ENCODE results near the gene SLC25A21.

SLC25A21 gene

DNA sequence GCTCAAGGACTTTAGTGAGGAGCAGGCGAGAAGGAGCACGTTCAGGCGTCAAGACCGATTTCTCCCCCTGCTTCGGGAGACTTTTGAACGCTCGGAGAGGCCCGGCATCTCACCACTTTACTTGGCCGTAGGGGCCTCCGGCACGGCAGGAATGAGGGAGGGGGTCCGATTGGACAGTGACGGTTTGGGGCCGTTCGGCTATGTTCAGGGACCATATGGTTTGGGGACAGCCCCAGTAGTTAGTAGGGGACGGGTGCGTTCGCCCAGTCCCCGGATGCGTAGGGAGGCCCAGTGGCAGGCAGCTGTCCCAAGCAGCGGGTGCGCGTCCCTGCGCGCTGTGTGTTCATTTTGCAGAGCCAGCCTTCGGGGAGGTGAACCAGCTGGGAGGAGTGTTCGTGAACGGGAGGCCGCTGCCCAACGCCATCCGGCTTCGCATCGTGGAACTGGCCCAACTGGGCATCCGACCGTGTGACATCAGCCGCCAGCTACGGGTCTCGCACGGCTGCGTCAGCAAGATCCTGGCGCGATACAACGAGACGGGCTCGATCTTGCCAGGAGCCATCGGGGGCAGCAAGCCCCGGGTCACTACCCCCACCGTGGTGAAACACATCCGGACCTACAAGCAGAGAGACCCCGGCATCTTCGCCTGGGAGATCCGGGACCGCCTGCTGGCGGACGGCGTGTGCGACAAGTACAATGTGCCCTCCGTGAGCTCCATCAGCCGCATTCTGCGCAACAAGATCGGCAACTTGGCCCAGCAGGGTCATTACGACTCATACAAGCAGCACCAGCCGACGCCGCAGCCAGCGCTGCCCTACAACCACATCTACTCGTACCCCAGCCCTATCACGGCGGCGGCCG lies 509.6 kb downstream of the SLC25A21 start:
- Histone ChIP-seq H3K27me3 (ENCODE audit: low read length) (no peaks in the 10 kb centered on the region), H3K36me3 (ENCODE audit: low read length) (no peaks in the 10 kb centered on the region), H3F3A (ENCODE audit: insufficient read depth) (no peaks in the 10 kb centered on the region), H3K9me2 (replicated peaks; ENCODE audit: insufficient read depth, low read length) (no peaks in the 10 kb centered on the region), H3K4me3 (ENCODE audit: insufficient read depth, low read length, poor library complexity, severe bottlenecking) (no peak overlapping the region), H3K79me2 (ENCODE audit: insufficient read depth, low read length) (no peaks in the 10 kb centered on the region), H3K4me2 (ENCODE audit: low read depth, low read length, poor library complexity, severe bottlenecking) (no peak overlapping the region), H4K20me1 (ENCODE audit: low read depth, low read length) (no peaks in the 10 kb centered on the region), H2AFZ (ENCODE audit: low read depth, low read length, severe bottlenecking) (no peak overlapping the region), H3K27ac (ENCODE audit: low read depth, low read length) (no peak overlapping the region), H3K9me3 (ENCODE audit: insufficient read depth, low read length) (no peaks in the 10 kb centered on the region), H3K9ac (ENCODE audit: low read length) (no peak overlapping the region)
- TF ChIP-seq, protein P1, sequence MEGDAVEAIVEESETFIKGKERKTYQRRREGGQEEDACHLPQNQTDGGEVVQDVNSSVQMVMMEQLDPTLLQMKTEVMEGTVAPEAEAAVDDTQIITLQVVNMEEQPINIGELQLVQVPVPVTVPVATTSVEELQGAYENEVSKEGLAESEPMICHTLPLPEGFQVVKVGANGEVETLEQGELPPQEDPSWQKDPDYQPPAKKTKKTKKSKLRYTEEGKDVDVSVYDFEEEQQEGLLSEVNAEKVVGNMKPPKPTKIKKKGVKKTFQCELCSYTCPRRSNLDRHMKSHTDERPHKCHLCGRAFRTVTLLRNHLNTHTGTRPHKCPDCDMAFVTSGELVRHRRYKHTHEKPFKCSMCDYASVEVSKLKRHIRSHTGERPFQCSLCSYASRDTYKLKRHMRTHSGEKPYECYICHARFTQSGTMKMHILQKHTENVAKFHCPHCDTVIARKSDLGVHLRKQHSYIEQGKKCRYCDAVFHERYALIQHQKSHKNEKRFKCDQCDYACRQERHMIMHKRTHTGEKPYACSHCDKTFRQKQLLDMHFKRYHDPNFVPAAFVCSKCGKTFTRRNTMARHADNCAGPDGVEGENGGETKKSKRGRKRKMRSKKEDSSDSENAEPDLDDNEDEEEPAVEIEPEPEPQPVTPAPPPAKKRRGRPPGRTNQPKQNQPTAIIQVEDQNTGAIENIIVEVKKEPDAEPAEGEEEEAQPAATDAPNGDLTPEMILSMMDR (IDR thresholded peaks at IDR 0.05; ENCODE audit: insufficient read depth, low read length, poor library complexity, severe bottlenecking) = no peak
- no peak for TF ChIP-seq EZH2phosphoT487 (conservative IDR thresholded peaks at IDR 0.05; ENCODE audit: low read length)

DNA sequence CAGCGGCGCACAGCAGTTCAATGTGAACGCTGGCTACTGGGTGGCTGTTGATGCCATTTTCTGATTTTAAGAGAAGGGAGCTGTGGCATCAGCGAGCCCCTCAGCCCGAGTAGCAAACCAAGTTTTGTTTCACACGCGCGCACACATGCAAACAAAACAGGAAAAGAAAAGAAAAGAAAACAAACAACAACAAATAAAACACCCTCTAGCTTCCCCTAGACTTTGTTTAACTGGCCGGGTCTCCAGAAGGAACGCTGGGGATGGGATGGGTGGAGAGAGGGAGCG lies 510.2 kb downstream of the SLC25A21 start:
- H3K27ac ChIP-seq (ENCODE audit: low read depth, low read length) = no peak overlapping the region
- H3K9me3 ChIP-seq (ENCODE audit: insufficient read depth, low read length) = no peaks in the 10 kb centered on the region
- H3K36me3 ChIP-seq (ENCODE audit: low read length) = no peaks in the 10 kb centered on the region

DNA sequence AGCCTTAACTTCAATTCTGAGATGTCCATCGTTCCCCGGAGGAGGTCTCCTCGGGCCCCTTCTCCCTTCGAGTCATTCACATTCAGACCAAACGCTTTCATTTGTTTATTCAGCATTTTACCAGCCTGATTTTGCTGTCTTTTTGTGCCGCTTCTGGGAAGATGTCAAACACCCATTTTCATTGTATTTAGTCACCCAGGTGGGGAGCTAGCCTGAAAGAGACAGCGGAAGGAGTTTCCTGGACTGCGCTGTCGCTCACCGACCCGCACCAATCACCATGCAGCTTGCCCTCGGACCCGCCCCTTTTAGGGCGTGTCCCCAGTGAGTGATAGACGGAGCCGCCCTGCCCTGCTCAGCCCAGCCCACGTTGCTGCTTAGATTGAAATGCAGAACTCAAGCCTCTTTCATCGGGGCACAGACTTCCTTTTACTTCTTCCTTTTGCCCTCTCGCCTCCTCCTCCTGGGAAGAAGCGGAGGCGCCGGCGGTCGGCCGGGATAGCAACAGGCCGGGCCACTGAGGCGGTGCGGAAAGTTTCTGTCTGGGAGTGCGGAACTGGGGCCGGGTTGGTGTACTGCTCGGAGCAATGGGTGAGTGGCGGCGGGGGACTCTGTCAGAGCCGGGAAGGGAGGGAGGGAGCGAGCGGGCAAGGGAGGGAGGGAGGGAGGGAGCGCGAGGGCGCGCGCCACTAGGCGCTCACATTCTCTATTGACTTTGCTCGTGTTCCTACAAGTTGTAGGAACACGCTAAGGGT lies 510.7 kb downstream of the SLC25A21 start, which contains the start of gene PAX9:
PAX9 (plus strand) TSS at position 355 of the 752 bp plus-strand sequence; CDS start at position 585, 230 bp downstream.
- Histone ChIP-seq H3K27ac (ENCODE audit: low read depth, low read length) (no peak within 1 kb of the TSS), H3K9me3 (ENCODE audit: insufficient read depth, low read length) (no peaks in the 10 kb centered on the region), H3K79me2 (ENCODE audit: insufficient read depth, low read length) (no peaks in the 10 kb centered on the region), H4K20me1 (ENCODE audit: low read depth, low read length) (no peaks in the 10 kb centered on the region), H3K27me3 (ENCODE audit: low read length) (no peaks in the 10 kb centered on the region), H2AFZ (ENCODE audit: low read depth, low read length, severe bottlenecking) (no peak within 1 kb of the TSS), H3K36me3 (ENCODE audit: low read length) (no peaks in the 10 kb centered on the region), H3K4me3 (ENCODE audit: insufficient read depth, low read length, poor library complexity, severe bottlenecking) (no peak within 1 kb of the TSS), H3K9ac (ENCODE audit: low read length) (no peak within 1 kb of the TSS), H3K9me2 (replicated peaks; ENCODE audit: insufficient read depth, low read length) (no peaks in the 10 kb centered on the region), H3F3A (ENCODE audit: insufficient read depth) (no peaks in the 10 kb centered on the region), H3K4me2 (ENCODE audit: low read depth, low read length, poor library complexity, severe bottlenecking) (no peak within 1 kb of the TSS)
- TF ChIP-seq, protein P1 (IDR thresholded peaks at IDR 0.05; ENCODE audit: insufficient read depth, low read length, poor library complexity, severe bottlenecking) = no peak
- no peak for TF ChIP-seq EZH2phosphoT487 (conservative IDR thresholded peaks at IDR 0.05; ENCODE audit: low read length)

More for the DNA sequence above, 510.2 kb downstream of the SLC25A21 start:
- Histone ChIP-seq H3K9me2 (replicated peaks; ENCODE audit: insufficient read depth, low read length) (no peaks in the 10 kb centered on the region), H3K4me2 (ENCODE audit: low read depth, low read length, poor library complexity, severe bottlenecking) (no peak overlapping the region), H3K4me3 (ENCODE audit: insufficient read depth, low read length, poor library complexity, severe bottlenecking) (no peak overlapping the region), H3F3A (ENCODE audit: insufficient read depth) (no peaks in the 10 kb centered on the region), H4K20me1 (ENCODE audit: low read depth, low read length) (no peaks in the 10 kb centered on the region), H3K9ac (ENCODE audit: low read length) (no peak overlapping the region), H2AFZ (ENCODE audit: low read depth, low read length, severe bottlenecking) (no peak overlapping the region), H3K27me3 (ENCODE audit: low read length) (no peaks in the 10 kb centered on the region), H3K79me2 (ENCODE audit: insufficient read depth, low read length) (no peaks in the 10 kb centered on the region)
- no peak for TF ChIP-seq EZH2phosphoT487 (conservative IDR thresholded peaks at IDR 0.05; ENCODE audit: low read length)
- TF ChIP-seq, protein P1 (IDR thresholded peaks at IDR 0.05; ENCODE audit: insufficient read depth, low read length, poor library complexity, severe bottlenecking) = no peak

Measured in SU-DHL-6 (cell line).